Activated CD8-positive, alpha-beta memory T cell treated with anti-CD3 and anti-CD28 coated beads, Interleukin-2, amount 50 U/mL, for 48 hours (primary cell): Measurements from ENCODE around the gene ZRANB1.
"Not testable (repeated sequence)": the region's sequence is repeated elsewhere in the genome, so short reads cannot be mapped to it uniquely, and the experiment has no call there.

Experiments used
- DNase-seq: peaks from one replicate; pipeline ENCODE4 v3.0.0-alpha.2; 2020

Gene ZRANB1

DNA sequence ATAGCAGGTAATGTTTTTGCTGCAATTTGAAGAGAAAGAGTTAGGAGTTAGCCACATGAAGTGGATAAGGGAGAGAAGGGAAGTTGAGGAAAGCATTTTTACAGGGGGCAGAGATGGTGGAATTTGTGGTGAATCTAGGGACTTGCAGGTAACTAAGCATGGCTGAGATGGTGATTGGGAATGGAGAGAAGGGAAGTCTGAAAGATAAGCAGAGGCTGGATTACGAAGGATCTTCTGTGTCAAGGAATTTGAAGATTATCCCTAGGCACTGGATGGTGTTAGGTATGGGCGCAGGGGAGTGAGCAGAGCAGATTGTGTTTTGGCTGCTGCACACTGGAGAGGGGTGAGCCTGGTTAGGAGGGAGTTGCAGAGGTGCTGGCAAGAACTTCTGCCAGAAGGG is 25.3 kb downstream of the ZRANB1 start:
- DNase-seq = no peak

DNA sequence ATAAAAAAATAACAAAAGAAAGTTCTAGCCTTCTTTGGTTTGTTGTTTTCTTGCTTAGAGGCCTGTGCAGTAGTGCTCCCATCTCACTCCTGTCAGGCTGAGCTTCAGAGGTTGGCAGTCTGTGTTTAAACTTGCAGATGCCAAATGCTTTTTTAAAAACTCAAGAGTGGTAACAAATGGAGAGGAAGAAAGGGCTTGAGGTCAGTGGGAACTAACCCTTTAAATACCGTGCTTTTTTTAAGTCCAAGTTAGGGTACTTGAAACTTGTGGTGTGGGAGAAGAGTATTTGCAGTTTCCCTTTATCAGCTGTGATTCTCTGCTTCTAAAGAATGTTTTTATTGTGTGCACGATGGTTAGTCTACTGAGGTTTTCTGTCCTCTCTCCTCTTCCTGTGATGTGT is 29.4 kb downstream of the ZRANB1 start:
- no peak for DNase-seq

DNA sequence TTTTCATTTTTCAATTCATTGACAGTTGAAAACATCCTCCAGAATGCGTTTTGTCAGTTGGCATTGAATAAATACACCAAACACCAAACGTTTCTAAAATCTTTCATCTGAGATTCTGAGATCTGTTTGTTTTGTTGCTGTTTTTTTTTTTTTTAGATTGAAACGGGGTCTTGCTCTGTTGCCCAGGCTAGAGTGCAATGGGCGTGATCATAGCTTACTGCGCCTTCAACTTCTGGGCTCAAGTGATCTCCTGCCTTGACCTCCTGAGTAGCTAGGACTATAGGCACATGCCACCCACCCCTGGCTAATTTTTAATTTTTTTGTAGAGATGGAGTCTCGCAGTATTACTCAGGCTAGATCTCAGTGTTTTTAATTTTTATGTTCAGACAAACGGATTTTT is 30.7 kb downstream of the ZRANB1 start:
- DNase-seq = no peak

DNA sequence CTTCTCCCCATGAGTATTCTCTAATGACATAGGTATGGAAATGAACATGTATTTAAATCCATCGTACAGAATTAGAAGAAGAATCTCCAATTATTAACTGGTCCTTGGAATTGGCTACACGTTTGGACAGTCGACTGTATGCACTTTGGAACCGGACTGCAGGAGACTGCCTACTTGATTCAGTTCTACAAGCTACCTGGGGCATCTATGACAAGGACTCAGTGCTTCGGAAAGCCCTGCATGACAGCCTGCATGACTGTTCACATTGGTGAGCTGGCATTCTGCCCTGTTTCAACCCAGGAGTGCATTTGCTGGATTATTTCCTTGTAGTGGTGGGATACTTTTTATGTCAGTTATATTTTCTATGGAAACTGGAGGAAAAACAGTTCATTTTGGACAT is 32.2 kb downstream of the ZRANB1 start:
- no peak for DNase-seq

DNA sequence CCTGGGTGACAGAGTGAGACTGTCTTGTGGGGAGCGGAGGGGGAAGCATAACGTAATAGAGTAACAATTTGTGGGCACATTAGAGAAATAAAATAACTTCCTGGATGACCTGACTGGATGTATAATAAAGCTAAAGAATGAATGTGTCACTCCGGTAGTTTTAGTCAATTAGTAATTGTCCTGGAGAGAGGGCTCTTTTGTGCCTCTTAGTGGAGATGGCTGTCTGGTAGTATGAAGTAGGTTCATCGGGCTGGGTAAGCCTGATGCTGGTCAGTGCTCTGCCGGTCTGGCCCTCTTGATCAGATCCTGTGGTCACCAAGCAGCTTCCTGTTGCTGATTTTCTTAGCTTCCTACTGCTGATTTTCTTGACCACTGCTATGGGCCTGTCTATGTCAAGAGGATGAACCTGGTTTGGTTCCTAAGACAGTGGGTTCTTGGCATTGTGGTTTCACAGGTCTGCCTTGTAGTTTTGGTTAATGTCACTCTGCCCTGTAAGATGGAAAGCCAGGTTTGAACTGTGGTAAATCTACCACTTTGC is 34.1 kb downstream of the ZRANB1 start:
- DNase-seq = no peak

DNA sequence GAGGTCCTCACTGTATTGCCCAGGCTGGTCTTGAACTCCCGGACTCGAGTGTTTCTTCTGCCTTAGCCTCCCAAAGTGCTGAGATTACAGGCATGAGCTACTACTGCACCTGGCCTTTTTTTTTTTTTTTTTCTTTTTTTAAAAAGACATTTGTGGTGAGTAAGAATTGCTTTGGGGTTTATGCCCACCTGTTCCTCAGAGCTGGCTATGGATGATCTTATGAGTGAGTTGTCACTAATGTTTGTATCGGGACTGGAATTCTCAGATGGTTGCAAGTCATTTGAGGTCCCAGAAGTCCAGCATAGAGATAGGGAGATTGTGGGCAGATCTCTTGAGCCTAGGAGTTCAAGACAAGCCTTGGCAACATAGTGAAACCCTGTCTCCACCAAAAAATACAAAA is 35.2 kb downstream of the ZRANB1 start:
- no peak for DNase-seq

DNA sequence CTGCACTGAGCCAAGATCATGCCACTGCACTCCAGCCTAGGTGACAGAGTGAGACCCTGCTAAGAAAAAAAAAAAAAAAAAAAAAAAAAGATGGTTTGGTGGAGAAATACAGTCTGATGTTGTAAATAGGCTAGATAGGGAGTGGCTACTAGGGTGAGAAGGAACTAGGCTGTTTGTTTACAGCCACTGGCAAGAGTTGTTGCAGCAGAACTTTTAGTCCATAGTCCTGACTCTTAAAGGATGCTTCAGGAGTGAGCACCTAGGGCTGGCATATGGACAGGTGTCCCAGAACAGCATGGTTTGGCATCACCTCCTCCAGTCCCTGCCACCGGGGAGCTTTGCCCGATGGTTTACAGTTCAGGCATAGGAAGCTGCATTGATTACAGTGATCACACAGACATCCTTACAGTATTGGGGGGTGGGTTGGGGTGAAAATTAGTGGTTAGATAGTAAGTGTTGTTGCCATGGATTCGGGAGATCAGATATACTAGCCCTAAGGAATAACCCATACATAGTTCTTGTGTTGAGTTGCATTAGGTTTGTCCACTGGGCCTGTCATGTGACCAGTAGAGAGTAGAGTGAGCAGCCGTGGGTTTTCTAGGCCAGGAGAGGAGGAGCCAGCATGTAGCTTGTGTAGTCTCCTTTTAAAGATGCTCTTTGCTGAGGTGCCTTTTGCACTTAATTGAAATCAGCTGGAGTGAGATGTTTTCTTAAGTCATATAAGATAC is 35.9 kb downstream of the ZRANB1 start:
- no peak for DNase-seq

DNA sequence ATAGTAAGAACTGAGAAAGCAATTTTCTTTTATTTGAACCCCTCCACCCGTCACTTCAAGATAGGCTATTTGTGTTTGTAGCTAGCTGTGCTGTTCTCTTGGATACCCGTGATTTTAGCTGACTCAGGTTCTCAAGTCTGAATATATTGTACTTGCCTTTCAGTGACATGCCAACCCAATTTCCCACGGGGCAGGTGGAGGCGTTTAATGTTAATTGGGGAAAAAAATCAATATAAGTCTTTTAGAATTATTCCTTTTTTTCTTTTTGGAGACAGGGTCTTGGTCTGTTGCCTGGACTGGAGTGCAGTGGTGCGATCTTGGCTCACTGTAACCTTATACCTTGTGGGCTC is 36.4 kb downstream of the ZRANB1 start:
- no peak for DNase-seq

DNA sequence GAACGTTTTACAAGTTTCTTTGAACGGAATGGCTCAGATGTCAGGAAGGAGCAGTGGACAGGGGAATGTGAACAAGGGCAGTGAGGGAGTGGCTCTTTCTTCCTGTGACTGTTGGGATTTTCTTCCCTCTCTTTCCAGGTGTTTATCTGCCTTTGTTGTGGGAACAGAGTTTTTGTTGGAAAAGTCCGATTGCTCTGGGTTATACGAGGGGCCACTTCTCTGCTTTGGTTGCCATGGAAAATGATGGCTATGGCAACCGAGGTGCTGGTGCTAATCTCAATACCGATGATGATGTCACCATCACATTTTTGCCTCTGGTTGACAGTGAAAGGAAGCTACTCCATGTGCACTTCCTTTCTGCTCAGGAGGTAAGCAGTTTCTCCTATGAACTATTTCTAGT is 41.4 kb downstream of the ZRANB1 start:
- no peak for DNase-seq

DNA sequence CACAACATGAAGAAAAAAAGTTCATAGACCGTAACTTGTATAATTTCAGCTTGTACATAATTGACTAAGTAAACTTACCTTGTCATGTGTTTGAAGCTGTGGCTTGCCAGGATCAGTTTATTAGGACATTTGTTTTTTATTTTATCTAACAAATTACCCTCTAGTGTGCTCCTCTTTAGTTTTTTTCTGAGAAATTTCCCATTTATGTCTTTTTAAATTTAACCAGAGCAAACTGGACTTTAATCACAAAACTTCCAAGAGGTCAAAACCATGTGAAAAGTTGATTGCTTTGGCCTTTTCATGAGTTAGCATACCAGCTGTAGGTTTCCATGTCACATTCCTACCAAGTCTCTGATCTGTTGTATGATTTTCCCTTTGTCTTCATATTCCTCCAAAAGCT is 42.5 kb downstream of the ZRANB1 start:
- DNase-seq = no peak

DNA sequence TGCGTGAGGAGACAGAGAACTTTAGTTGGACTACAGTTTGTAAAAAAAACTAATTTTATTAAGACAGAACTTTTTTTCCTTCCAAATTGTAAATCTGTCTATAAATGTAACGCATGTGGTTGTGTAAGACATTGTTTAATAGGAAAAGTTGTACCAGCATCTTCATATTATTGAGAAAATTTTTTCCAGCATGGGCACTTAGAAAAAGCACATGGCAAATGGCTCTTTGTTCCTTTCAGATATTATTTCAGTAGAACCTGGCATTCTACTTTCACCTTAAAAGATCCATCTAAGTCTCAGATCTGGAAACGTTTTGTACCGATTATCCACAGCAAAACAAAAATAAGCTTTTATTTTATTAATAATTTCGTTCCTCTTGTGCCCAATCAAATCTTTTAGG is 43.2 kb downstream of the ZRANB1 start:
- no peak for DNase-seq

DNA sequence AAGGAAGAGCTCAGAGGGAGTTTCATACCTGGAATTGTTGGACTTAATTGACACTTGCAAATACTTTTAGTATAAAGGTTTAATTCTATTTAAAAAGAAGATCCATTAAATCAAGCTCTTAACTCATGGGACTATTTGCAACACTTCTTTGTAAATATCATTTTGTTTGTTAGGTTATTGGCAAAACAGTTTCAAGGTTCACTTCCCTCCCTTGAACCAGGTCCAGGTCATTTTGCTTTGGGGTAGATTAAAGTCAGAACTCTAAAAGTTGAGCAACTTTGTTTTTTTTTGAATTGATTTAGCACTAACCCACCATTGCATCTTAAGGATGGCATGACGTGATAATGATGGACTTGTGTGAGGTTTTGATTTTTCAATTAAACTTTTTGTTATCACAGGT is 45.9 kb downstream of the ZRANB1 start:
- DNase-seq = no peak

DNA sequence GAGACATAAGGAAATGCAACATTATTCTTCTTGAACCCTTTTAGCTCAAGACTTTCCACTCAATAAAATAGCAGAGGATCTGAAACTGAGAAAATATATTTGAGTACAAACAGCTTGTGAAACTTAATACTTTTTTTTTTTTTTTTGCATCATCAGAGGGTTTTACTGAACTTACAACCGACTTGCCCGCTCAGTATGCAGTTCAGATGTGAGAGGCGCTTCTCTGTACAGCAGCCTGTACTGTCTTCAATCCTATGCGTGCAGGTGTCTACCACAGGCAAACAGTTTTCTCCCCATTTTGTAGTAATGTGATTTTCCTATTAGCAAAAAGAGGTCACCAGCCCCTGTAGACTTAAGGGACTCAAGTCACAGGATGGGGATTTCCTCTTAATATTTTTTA is 46.8 kb downstream of the ZRANB1 start:
- not testable (repeated sequence) for DNase-seq

DNA sequence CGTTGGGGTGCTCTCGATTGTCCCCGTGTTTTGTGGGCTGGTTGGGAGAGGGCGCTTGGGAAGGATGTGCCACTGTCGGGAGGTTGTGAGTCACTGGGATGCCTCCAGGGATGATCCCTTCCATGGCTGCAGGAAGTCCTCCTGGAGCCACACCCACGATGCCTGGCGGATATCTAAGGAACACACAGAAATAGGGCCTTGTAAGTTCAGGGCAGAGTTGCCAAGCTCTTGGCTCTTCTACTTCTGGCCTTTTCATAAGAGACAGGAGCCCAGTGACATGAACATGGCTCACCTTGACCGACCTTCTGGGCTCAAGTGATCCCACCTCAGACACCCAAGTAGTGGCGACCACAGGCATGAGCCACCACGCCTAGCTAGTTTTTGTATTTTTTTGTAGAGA is 47.6 kb downstream of the ZRANB1 start:
- no peak for DNase-seq

DNA sequence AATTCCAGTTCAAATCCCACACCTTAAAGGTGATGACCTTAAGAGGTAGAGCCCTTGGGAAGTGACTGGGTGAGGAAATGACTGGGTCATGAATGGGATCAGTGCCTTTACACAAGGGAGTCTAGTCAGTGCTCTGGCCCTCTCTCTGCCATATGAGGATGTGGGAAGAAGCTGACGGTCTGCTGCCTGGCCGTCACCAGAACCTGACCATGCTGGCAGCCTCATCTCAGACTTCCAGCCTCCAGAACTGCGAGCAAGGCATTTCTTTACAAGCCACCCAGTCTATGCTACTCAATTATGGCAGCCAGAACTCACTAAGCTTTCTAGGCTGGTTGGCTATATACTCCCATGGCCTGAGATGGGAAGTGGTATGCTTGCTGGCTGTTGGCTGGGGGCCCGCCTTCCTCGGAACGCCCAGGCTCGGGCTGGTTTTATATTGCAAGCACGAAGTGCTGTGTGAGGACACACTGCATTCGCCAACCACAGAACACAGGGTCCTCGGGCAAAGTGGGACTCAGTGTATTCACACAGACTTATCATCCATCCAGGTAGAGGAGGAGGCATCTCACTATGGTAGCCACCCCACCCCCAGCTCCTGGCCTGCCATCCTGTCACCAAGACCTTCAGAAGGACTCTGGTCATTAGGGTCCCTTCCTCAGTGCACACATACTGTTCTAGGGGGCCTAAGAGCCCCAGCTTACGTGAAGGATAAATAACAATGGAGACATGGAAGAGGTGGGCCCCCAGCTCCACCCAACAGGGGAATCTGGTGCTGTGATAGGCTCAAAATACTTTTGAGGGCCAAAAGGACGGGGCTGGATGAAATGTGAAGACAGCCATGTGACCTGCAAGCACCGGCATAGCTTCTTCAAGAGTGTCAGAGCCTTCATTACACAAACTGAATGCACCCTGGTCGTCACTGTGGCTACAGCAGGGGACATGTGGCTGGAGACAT is 49.0 kb downstream of the ZRANB1 start:
- no peak for DNase-seq

DNA sequence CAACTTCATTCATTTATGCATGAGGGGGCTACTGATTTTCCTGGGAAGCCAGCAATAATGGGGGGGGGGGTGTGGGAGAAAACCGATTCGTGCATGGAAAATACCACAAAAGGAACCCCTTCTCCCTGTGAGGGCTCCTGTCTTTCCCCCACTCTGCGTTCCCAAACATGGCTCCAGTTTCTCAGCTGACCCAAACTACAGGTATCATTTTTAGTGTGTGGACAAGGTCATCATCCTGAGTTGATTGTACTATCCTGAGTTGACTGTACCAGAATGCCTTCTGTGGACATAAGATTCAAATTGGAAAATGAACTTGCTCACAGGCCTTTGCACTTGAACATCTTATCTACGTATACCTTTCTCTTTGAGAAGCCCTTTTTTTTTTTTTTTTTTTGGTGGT is 49.9 kb downstream of the ZRANB1 start:
- DNase-seq = no peak

DNA sequence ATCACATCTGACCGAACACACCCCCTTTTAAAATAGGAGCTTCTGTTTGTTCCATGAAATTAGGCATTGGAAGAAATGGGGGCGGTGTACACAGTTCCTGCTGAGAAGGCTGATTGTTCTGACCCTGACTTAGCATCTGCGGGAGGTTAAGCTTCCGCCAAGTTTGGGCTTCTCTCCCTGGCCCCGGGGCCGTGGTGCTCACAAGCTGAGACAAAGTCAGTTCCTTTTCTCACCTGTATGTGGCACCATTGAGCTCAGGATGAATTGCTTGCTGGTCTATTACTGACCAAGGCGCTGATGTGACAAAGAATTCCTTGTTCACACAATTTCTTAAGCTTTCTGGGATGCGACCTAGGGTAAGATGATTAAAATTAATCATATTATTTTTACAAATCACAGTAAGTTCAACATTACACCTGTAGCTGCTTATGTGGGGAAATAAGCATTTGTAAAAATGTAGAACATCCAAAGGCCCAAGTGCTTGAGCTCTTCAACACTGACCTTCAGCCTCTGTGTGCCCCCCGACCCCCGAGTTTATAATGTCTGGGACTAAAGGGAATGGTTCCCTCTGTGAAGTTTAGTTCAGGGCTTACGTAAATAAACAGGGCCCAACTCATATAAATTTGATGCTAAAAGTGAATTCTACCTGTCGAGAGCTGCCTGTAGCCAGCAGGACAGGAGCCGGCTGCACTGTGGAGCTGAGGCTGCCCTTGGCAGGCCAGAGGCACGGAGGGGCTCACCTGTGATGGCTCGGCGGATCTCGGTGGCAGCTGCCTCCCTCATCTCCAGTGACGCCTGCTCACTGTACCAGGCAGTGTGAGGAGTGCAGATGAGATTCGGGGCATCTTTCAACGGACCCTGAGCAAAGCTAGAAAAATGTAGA is 50.8 kb downstream of the ZRANB1 start:
- no peak for DNase-seq

DNA sequence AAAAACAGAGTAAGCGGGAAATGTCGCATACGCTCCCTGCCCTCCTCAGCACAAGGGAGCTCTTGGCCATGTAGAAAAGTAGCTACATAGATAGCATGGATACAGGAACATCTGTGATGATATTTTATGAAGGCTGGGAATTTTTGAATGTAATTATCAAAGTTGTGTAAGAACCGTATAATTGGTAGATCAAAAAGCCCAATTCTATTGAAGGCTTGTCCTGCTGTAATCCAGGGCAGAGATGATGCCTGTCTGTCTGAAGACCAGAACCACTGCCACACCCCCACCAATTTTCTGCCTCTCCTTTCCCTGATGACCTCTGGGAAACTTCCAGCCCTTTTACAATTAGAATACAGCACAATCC is 51.4 kb downstream of the ZRANB1 start:
- DNase-seq = no peak

DNA sequence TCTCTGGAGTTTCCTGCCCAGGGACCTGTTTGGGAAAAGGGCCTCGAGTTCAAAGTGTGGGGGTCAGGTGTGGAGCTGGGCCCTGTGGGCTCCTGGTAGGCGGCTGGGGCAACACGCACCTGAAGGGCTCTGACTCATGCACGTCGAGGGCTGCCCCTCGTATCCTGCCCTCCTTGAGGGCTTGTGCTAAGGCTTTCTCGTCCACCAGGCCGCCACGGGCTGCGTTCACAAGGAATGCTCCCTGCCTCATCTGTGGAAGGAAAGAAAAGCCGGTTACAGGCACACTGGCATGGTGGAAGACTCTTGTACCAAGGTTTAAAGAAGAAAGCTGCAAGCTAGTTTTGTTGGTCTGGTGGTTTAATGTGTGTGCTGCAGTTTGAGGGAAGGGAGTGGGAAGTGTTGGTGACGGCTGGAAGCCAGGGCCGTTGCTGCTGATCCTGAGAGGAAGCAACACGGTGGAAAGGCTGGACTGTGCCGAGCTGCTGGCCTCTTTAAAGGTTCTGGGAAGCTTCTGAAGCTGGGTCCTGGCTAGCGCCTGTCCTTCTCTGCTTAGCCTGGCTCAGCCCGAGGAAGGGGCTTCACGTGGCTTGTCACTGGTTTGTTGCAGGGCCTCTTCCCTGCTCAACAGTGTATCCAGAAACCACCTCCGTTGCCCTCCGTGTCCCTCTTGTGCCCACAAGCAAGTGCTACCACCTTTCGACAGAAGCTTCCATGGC is 52.0 kb downstream of the ZRANB1 start:
- peak; percentile 40 for DNase-seq

DNA sequence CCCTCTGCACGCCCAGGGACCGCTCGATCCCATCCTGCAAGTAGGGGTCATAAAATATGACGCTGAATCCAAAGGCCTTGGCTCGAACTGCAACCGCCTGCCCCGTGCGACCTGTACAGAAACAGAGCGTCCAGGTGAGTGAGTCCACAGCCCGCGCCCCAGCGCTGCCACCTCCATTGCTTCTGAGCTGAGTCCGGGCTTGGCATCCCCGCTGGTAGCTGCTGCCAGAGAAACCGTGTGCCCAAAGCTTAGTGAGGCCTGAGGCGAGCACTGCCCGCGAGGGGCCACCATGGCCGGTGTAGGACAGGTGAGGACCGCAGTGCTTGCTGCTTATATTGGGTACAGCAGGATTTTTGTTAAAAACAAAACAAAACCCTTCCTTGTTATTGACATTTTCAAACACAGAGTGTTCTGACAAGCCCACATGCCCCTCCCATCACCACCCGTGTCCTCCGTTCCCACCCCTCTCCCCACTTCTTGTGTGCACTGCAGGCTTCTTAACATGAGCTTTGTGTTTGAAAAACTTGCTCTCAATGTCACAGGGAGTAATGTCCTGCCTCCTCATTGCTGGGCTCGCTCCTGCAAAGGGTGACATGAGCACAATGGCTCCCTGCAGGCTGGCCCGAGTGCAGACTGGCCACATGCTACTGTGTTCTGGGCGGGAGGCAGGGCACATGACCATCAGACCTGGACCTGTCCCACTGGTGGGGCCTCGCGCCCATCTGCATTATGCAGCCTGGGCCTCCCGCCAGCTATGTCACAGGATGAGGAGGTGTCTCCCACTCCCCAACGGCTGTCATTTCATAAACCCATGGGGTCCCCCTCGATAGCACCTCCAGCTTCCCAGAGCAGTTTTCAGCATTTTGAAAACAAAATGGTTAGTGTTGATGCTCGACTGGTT is 52.9 kb downstream of the ZRANB1 start:
- DNase-seq = peak; percentile 47

DNA sequence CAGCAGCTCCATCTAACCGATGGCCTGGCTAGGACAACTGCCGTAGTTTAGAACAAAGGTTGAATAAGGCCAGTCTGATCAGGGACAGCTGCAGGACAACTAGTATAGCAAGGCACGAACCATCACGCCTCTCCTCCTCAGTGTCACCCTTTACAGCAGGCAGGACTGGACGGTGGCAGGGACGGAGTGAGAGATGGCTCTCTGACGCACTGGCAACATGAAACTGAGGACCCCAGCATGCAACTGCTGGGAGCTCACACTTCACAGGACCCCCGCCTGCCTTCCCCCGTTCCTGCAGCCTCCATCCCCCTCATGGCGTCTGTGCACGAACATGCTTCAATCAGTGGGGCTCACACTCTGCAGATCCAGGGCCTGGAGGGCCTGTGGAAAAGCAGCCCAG is 53.7 kb downstream of the ZRANB1 start:
- DNase-seq = no peak
